K562 (cell line): ENCODE results near the gene SPHK2. TPM values are rescaled to one million over a fixed set of nuclear protein-coding genes. Genes with fewer than 3 reads are reported as not detected.

Experiments
- BCL6 ChIP-seq: fragments of 250-450 bp; sonication (Bioruptor Pico); IDR thresholded peaks from 2 replicates; pipeline ENCODE4 v1.4.0; 2020
- HEY1 ChIP-seq: fragments of 250-450 bp; sonication (Bioruptor Pico); IDR thresholded peaks from 2 replicates; pipeline ENCODE4 v1.5.0; 2020; ENCODE audit warnings: mild to moderate bottlenecking, moderate library complexity, borderline replicate concordance
- HINFP ChIP-seq: fragments of 450-650 bp; conservative IDR thresholded peaks from 2 replicates; pipeline ENCODE4 v1.6.1; 2016; ENCODE audit warnings: missing genetic modification characterization, low read depth, mild to moderate bottlenecking, control low read depth, missing compliant biosample characterization
- L3MBTL2 ChIP-seq: fragments of 450-650 bp; IDR thresholded peaks from 2 replicates; pipeline ENCODE4 v1.6.1; 2016; ENCODE audit warnings: mild to moderate bottlenecking, moderate library complexity
- NKRF ChIP-seq: fragments of 450-650 bp; IDR thresholded peaks from 2 replicates; pipeline ENCODE4 v1.6.1; 2016; ENCODE audit warnings: borderline replicate concordance
- PTBP1 ChIP-seq: fragments of 200-400 bp; formaldehyde crosslinking; IDR thresholded peaks from 2 replicates; pipeline ENCODE4 v1.6.1; 2017; ENCODE audit warnings: low read depth, low read length
- SMC3 ChIP-seq: conservative IDR thresholded peaks from 2 replicates; pipeline ENCODE4 v1.6.1; 2011; ENCODE audit warnings: low read depth, low read length, improper control_type of control experiment; ENCODE audit not compliant: insufficient read depth
- TFE3 ChIP-seq: fragments of 450-650 bp; formaldehyde crosslinking; IDR thresholded peaks from 2 replicates; pipeline ENCODE4 v1.4.0; 2020; ENCODE audit warnings: mild to moderate bottlenecking, mixed read lengths
- ZBTB12 ChIP-seq: fragments of 250-450 bp; sonication (Bioruptor Pico); IDR thresholded peaks from 2 replicates; pipeline ENCODE4 v1.4.0; 2020
- ZBTB7A ChIP-seq: IDR thresholded peaks from 2 replicates; pipeline ENCODE4 v1.6.1; 2011; ENCODE audit warnings: low read depth, mild to moderate bottlenecking, low read length, moderate library complexity, borderline replicate concordance; ENCODE audit not compliant: control insufficient read depth
- ZKSCAN8 ChIP-seq: fragments of 200-800 bp; sonication (Bioruptor generic); IDR thresholded peaks from 2 replicates; pipeline ENCODE4 v1.6.1; 2016; ENCODE audit warnings: missing genetic modification characterization, missing compliant biosample characterization
- ZNF140 ChIP-seq: fragments of 250-450 bp; sonication (Bioruptor Pico); IDR thresholded peaks from 2 replicates; pipeline ENCODE4 v1.8.0; 2021; ENCODE audit warnings: moderate library complexity, mild to moderate bottlenecking, inconsistent platforms
- ZNF561 ChIP-seq: fragments of 450-650 bp; formaldehyde crosslinking; conservative IDR thresholded peaks from 2 replicates; pipeline ENCODE4 v1.4.0; 2020; ENCODE audit warnings: mild to moderate bottlenecking, moderate library complexity
- ZNF77 ChIP-seq: fragments of 250-450 bp; sonication (Bioruptor Pico); IDR thresholded peaks from 2 replicates; pipeline ENCODE4 v1.5.0; 2020
- polyA plus RNA-seq, 8 experiments: library from polyadenylated mRNA; depleted of rRNA in 4 of 8; stranded (reverse) in 5 of 8; unstranded in 3 of 8; fragments of >200 nt; fragmentation: Nextera tagmentation in 2 of 8; fragmentation: Illumina TruSeq in 1 of 8; extraction: Ambion mirVana in 2 of 8; extraction: Trizol in 1 of 8; gene quantifications; 2 replicates each; pipeline versions ENCODE4 v1.2.1 to v1.2.3, GENCODE V29; 2011 to 2014; ENCODE audit warnings: inconsistent platforms in 1 of 8, missing spikeins in 1 of 8
- total RNA-seq, 7 experiments: library from RNA; depleted of rRNA in 6 of 7; stranded (reverse); fragments of >200 nt in 6 of 7; fragmentation: Illumina TruSeq in 2 of 7; extraction: Trizol in 2 of 7; gene quantifications; 2 replicates each; pipeline versions ENCODE4 v1.2.1 to v1.2.3, GENCODE V29; 2011 to 2021; ENCODE audit warnings: low replicate concordance in 1 of 7
- TF ChIP-seq, protein P1 (sequence below): fragments of 250-450 bp; sonication (Bioruptor Pico); IDR thresholded peaks from 2 replicates; pipeline ENCODE4 v1.4.0; 2020; ENCODE audit warnings: borderline replicate concordance

Gene SPHK2
- total and polyA plus RNA-seq, 9 of the 15 experiments (the other 6 are each of a cell fraction or from before 2014, with no cell fraction given) = 0.10 to 15.2 (median 2.9) TPM

DNA sequence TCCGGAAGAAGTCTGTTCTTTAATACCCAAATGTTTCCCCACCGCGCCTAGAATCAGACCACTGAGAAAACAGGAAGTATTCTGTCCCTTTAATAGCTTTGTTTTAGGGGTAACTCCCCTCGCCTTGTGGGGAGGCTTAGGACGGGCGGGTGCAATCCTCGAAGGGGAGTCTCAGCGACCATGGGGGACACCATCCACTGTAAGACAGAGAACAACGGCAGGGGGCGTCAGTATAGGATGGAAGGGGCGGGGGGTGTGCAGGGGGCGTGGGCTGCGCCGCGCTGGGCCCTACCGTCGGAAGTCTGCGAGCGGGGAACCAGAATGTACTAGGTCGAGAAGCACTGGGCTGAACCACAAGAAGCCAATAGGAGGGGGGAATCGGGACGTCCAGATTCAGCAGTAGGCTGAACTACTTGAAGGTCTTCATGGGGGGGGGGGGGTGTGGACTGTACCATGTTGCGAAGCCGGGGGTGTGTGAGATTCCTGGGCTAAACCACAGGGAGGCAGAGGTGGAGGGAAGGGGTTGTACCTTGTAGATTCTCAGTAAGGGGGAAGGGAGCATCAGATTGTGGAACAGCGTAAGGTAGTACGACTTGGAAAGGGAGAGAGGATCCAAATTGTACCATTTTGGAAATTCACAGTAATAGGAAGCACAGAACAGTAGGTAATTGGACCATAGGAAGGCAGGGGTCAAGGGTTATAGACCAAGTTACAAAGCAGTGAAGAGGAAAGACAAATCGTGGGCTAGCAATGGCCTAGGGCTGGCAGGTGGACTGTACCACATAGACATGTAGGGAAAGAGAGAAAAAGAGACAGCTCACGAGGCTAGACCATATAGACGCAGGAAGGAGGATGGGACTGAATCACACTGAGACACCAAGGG is 18.9 kb downstream of the SPHK2 start (continued):
- TF ChIP-seq ZKSCAN8 (CRISPR knock-in tag) = no peak
- TF ChIP-seq ZBTB12 = no peak
- TF ChIP-seq, protein P1, sequence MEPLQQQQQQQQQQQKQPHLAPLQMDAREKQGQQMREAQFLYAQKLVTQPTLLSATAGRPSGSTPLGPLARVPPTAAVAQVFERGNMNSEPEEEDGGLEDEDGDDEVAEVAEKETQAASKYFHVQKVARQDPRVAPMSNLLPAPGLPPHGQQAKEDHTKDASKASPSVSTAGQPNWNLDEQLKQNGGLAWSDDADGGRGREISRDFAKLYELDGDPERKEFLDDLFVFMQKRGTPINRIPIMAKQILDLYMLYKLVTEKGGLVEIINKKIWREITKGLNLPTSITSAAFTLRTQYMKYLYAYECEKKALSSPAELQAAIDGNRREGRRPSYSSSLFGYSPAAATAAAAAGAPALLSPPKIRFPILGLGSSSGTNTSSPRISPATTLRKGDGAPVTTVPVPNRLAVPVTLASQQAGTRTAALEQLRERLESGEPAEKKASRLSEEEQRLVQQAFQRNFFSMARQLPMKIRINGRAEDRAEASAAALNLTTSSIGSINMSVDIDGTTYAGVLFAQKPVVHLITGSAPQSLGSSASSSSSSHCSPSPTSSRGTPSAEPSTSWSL = no peak
- peak; percentile 45; the same call in 1 of the 2 replicates for TF ChIP-seq NKRF
- TF ChIP-seq BCL6 (CRISPR knock-in tag) = no peak
- no peak for TF ChIP-seq PTBP1
- TF ChIP-seq ZNF77 (CRISPR knock-in tag) = no peak
- TF ChIP-seq ZNF561 = no peak
- TF ChIP-seq L3MBTL2 = no peak
- TF ChIP-seq HINFP = peak; percentile 72
- peak; percentile 92 for TF ChIP-seq ZBTB7A
- no peak for TF ChIP-seq HEY1
- no peak for TF ChIP-seq TFE3 (CRISPR knock-in tag)
- TF ChIP-seq SMC3 = no peak
- TF ChIP-seq ZNF140 = no peak
